K562 (cell line): Measurements from ENCODE around the gene ENDOD1. TPM values are rescaled to one million over a fixed set of nuclear protein-coding genes. Genes with fewer than 3 reads are reported as not detected.

Source experiments
- CBX2 ChIP-seq: fragments of 200-600 bp; sonication (generic); IDR thresholded peaks from one replicate; pipeline ENCODE4 v1.6.1; 2012; ENCODE audit warnings: mild to moderate bottlenecking, low read length, inconsistent platforms; ENCODE audit not compliant: insufficient read depth, poor library complexity, severe bottlenecking
- CBX3 ChIP-seq, 2 experiments: IDR thresholded peaks; 1 replicate in 1 of 2; 2 replicates in 1 of 2; pipeline ENCODE4 v1.6.1; 2012; ENCODE audit warnings: inconsistent platforms in 2 of 2, low read length in 2 of 2, borderline replicate concordance in 1 of 2, control low read depth in 1 of 2
- ESRRA ChIP-seq: fragments of 450-650 bp; IDR thresholded peaks from 2 replicates; pipeline ENCODE4 v1.6.1; 2014; ENCODE audit warnings: low read depth, mild to moderate bottlenecking, moderate library complexity, borderline replicate concordance
- HLTF ChIP-seq: fragments of 450-650 bp; IDR thresholded peaks from 2 replicates; pipeline ENCODE4 v1.6.1; 2016
- MYNN ChIP-seq, 2 experiments: sonication (generic); formaldehyde crosslinking in 1 of 2; IDR thresholded peaks; 2 replicates each; pipeline versions ENCODE4 v1.5.0 to v1.6.1; 2016 to 2020; ENCODE audit warnings: antibody characterized with exemption in 1 of 2, missing genetic modification reagents in 1 of 2
- NR2C1 ChIP-seq, 2 experiments: fragments of 450-650 bp; IDR thresholded peaks; 2 replicates each; pipeline ENCODE4 v1.6.1; 2017; ENCODE audit warnings: mild to moderate bottlenecking in 2 of 2, antibody characterized with exemption in 1 of 2, inconsistent platforms in 1 of 2, missing compliant biosample characterization in 1 of 2, missing genetic modification characterization in 1 of 2
- NR3C1 ChIP-seq: sonication (generic); formaldehyde crosslinking; IDR thresholded peaks from 2 replicates; pipeline ENCODE4 v1.8.1; 2022; ENCODE audit warnings: missing genetic modification reagents
- RAD51 ChIP-seq: fragments of 450-650 bp; IDR thresholded peaks from 2 replicates; pipeline ENCODE4 v1.7.1; 2016; ENCODE audit warnings: low read depth, mild to moderate bottlenecking, borderline replicate concordance
- RBM15 ChIP-seq: fragments of 200-400 bp; formaldehyde crosslinking; IDR thresholded peaks from 2 replicates; pipeline ENCODE4 v1.6.1; 2018; ENCODE audit warnings: mild to moderate bottlenecking, low read length, moderate library complexity; ENCODE audit not compliant: insufficient read depth
- SREBF1 ChIP-seq: fragments of 150-350 bp; IDR thresholded peaks from 2 replicates; pipeline ENCODE4 v1.6.1; 2014; ENCODE audit warnings: antibody characterized with exemption, low read depth, low read length, borderline replicate concordance
- TCF7L2 ChIP-seq: fragments of 150-350 bp; IDR thresholded peaks from 2 replicates; pipeline ENCODE4 v1.6.1; 2016; ENCODE audit warnings: low read depth, mild to moderate bottlenecking, low read length, moderate library complexity
- TRIM24 ChIP-seq, 2 experiments: fragments of 450-650 bp; IDR thresholded peaks; 2 replicates each; pipeline ENCODE4 v1.6.1; 2016
- XRCC3 ChIP-seq: fragments of 450-650 bp; IDR thresholded peaks from 2 replicates; pipeline ENCODE4 v1.6.1; 2017; ENCODE audit warnings: mild to moderate bottlenecking, moderate library complexity
- ZBED1 ChIP-seq: IDR thresholded peaks from 2 replicates; pipeline ENCODE4 v1.6.1; 2014
- ZC3H4 ChIP-seq: sonication (generic); formaldehyde crosslinking; IDR thresholded peaks from 2 replicates; pipeline ENCODE4 v1.9.0; 2021; ENCODE audit warnings: missing genetic modification reagents, borderline replicate concordance
- ZNF121 ChIP-seq: sonication (generic); formaldehyde crosslinking; conservative IDR thresholded peaks from 2 replicates; pipeline ENCODE4 v1.8.0; 2022; ENCODE audit warnings: missing genetic modification reagents
- ZNF197 ChIP-seq: fragments of 200-800 bp; sonication (Bioruptor generic); IDR thresholded peaks from 2 replicates; pipeline ENCODE4 v1.6.1; 2016; ENCODE audit warnings: low read depth, missing genetic modification characterization, missing compliant biosample characterization
- ZNF431 ChIP-seq: sonication (generic); formaldehyde crosslinking; IDR thresholded peaks from 2 replicates; pipeline ENCODE4 v1.8.0; 2022; ENCODE audit warnings: mild to moderate bottlenecking, missing genetic modification reagents
- ZNF583 ChIP-seq: fragments of 250-450 bp; sonication (Bioruptor Pico); IDR thresholded peaks from 2 replicates; pipeline ENCODE4 v1.4.0; 2020
- ZNF780A ChIP-seq: fragments of 250-450 bp; sonication (Bioruptor Pico); IDR thresholded peaks from 2 replicates; pipeline ENCODE4 v1.5.0; 2021; ENCODE audit warnings: mild to moderate bottlenecking
- polyA plus RNA-seq, 8 experiments: library from polyadenylated mRNA; depleted of rRNA in 4 of 8; stranded (reverse) in 5 of 8; unstranded in 3 of 8; fragments of >200 nt; fragmentation: Nextera tagmentation in 2 of 8; fragmentation: Illumina TruSeq in 1 of 8; extraction: Ambion mirVana in 2 of 8; extraction: Trizol in 1 of 8; gene quantifications; 2 replicates each; pipeline versions ENCODE4 v1.2.1 to v1.2.3, GENCODE V29; 2011 to 2014; ENCODE audit warnings: inconsistent platforms in 1 of 8, missing spikeins in 1 of 8
- total RNA-seq, 7 experiments: library from RNA; depleted of rRNA in 6 of 7; stranded (reverse); fragments of >200 nt in 6 of 7; fragmentation: Illumina TruSeq in 2 of 7; extraction: Trizol in 2 of 7; gene quantifications; 2 replicates each; pipeline versions ENCODE4 v1.2.1 to v1.2.3, GENCODE V29; 2011 to 2021; ENCODE audit warnings: low replicate concordance in 1 of 7
- TF ChIP-seq, protein P1 (sequence below): sonication (generic); formaldehyde crosslinking; IDR thresholded peaks from 2 replicates; pipeline ENCODE4 v1.5.0; 2020; ENCODE audit warnings: missing genetic modification reagents
- TF ChIP-seq, protein P2 (sequence below): sonication (generic); formaldehyde crosslinking; IDR thresholded peaks from 2 replicates; pipeline ENCODE4 v1.4.0; 2020; ENCODE audit warnings: mild to moderate bottlenecking, missing genetic modification reagents
- TF ChIP-seq, protein P3 (sequence below): fragments of 450-650 bp; formaldehyde crosslinking; IDR thresholded peaks from 2 replicates; pipeline ENCODE4 v1.4.0; 2022; ENCODE audit warnings: missing genetic modification characterization
- TF ChIP-seq, protein P4 (sequence below), 2 experiments: fragments of 250-450 bp in 1 of 2; fragments of 450-650 bp in 1 of 2; sonication (Bioruptor Pico) in 1 of 2; IDR thresholded peaks; 2 replicates each; pipeline versions ENCODE4 v1.6.1 to v1.8.0; 2016 to 2021; ENCODE audit warnings: mild to moderate bottlenecking in 2 of 2, moderate library complexity in 2 of 2, missing compliant biosample characterization in 1 of 2, missing genetic modification characterization in 1 of 2
- TF ChIP-seq, protein P5 (sequence below): fragments of 250-450 bp; sonication (Bioruptor Pico); IDR thresholded peaks from 2 replicates; pipeline ENCODE4 v1.5.0; 2020; ENCODE audit warnings: mild to moderate bottlenecking

The ENDOD1 gene
- total and polyA plus RNA-seq, 9 of the 15 experiments (the other 6 are each of a cell fraction or from before 2014, with no cell fraction given), result 4.2 to 11.8 (median 9.3) TPM

DNA sequence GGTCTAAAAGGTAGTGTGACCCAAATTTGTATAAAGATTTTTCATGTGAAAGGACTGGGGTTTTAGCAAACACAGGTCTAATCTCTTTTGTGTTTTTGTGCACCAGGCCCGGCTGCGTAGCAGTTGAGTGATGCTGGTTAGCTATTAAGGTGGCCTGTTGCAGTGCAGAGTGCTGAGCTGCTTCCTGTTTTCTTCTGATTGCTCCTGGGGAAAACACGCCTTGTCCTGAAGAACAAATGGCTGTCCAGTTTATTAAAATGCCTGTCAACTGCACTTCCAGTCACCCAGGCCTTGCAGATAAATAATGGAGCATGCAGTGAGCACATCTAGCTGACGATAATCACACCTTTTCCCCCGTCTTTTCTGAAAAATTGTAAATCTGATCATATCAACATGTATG is 21.1 kb upstream of the ENDOD1 start (continued):
- TF ChIP-seq, protein P1, sequence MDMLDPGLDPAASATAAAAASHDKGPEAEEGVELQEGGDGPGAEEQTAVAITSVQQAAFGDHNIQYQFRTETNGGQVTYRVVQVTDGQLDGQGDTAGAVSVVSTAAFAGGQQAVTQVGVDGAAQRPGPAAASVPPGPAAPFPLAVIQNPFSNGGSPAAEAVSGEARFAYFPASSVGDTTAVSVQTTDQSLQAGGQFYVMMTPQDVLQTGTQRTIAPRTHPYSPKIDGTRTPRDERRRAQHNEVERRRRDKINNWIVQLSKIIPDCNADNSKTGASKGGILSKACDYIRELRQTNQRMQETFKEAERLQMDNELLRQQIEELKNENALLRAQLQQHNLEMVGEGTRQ (CRISPR knock-in tag), result no peak
- no peak for TF ChIP-seq XRCC3
- no peak for TF ChIP-seq CBX2
- no peak for TF ChIP-seq RAD51
- no peak for TF ChIP-seq ZBED1
- no peak for TF ChIP-seq ESRRA
- TF ChIP-seq, protein P2, sequence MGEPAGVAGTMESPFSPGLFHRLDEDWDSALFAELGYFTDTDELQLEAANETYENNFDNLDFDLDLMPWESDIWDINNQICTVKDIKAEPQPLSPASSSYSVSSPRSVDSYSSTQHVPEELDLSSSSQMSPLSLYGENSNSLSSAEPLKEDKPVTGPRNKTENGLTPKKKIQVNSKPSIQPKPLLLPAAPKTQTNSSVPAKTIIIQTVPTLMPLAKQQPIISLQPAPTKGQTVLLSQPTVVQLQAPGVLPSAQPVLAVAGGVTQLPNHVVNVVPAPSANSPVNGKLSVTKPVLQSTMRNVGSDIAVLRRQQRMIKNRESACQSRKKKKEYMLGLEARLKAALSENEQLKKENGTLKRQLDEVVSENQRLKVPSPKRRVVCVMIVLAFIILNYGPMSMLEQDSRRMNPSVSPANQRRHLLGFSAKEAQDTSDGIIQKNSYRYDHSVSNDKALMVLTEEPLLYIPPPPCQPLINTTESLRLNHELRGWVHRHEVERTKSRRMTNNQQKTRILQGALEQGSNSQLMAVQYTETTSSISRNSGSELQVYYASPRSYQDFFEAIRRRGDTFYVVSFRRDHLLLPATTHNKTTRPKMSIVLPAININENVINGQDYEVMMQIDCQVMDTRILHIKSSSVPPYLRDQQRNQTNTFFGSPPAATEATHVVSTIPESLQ (CRISPR knock-in tag), result no peak
- no peak for TF ChIP-seq RBM15
- no peak for TF ChIP-seq TCF7L2
- TF ChIP-seq CBX3 (IDR thresholded peaks at IDR 0.05; ENCODE audit: borderline replicate concordance in 1 of 2, low read length in 2 of 2), result peak in 1 of 2 experiments; percentile 87; a peak in 2 of 3 replicates
- no peak for TF ChIP-seq ZNF121 (CRISPR knock-in tag)
- TF ChIP-seq, protein P3, sequence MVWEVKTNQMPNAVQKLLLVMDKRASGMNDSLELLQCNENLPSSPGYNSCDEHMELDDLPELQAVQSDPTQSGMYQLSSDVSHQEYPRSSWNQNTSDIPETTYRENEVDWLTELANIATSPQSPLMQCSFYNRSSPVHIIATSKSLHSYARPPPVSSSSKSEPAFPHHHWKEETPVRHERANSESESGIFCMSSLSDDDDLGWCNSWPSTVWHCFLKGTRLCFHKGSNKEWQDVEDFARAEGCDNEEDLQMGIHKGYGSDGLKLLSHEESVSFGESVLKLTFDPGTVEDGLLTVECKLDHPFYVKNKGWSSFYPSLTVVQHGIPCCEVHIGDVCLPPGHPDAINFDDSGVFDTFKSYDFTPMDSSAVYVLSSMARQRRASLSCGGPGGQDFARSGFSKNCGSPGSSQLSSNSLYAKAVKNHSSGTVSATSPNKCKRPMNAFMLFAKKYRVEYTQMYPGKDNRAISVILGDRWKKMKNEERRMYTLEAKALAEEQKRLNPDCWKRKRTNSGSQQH (CRISPR knock-in tag), result no peak
- TF ChIP-seq MYNN (IDR thresholded peaks at IDR 0.05), result no peak
- no peak for TF ChIP-seq MYNN (CRISPR knock-in tag; IDR thresholded peaks at IDR 0.05)
- no peak for TF ChIP-seq ZNF197 (CRISPR knock-in tag)
- no peak for TF ChIP-seq SREBF1
- TF ChIP-seq NR3C1 (CRISPR knock-in tag), result no peak
- no peak for TF ChIP-seq ZC3H4 (CRISPR knock-in tag)
- no peak for TF ChIP-seq ZNF583 (CRISPR knock-in tag)
- TF ChIP-seq ZNF780A (CRISPR knock-in tag), result no peak
- TF ChIP-seq NR2C1 (IDR thresholded peaks at IDR 0.05), result no peak
- no peak for TF ChIP-seq NR2C1 (tag; IDR thresholded peaks at IDR 0.05)
- TF ChIP-seq TRIM24 (IDR thresholded peaks at IDR 0.05), result no peak
- no peak for TF ChIP-seq ZNF431 (CRISPR knock-in tag)
- TF ChIP-seq, protein P4, sequence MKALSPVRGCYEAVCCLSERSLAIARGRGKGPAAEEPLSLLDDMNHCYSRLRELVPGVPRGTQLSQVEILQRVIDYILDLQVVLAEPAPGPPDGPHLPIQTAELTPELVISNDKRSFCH (CRISPR knock-in tag; IDR thresholded peaks at IDR 0.05), result no peak
- TF ChIP-seq, protein P4 (tag; IDR thresholded peaks at IDR 0.05), result no peak
- TF ChIP-seq HLTF, result no peak
- TF ChIP-seq, protein P5, sequence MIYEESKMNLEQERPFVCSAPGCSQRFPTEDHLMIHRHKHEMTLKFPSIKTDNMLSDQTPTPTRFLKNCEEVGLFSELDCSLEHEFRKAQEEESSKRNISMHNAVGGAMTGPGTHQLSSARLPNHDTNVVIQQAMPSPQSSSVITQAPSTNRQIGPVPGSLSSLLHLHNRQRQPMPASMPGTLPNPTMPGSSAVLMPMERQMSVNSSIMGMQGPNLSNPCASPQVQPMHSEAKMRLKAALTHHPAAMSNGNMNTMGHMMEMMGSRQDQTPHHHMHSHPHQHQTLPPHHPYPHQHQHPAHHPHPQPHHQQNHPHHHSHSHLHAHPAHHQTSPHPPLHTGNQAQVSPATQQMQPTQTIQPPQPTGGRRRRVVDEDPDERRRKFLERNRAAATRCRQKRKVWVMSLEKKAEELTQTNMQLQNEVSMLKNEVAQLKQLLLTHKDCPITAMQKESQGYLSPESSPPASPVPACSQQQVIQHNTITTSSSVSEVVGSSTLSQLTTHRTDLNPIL (CRISPR knock-in tag), result no peak
